HG03135 (cell line): ENCODE data around the gene TMEM132E.

Experiments used
- ATAC-seq: cut with Tn5 transposase; IDR thresholded peaks from one replicate; pipeline ENCODE4 v1.9.1; 2021; ENCODE audit warnings: mild to moderate bottlenecking, moderate library complexity; ENCODE audit not compliant: unreplicated experiment

TMEM132E gene

DNA sequence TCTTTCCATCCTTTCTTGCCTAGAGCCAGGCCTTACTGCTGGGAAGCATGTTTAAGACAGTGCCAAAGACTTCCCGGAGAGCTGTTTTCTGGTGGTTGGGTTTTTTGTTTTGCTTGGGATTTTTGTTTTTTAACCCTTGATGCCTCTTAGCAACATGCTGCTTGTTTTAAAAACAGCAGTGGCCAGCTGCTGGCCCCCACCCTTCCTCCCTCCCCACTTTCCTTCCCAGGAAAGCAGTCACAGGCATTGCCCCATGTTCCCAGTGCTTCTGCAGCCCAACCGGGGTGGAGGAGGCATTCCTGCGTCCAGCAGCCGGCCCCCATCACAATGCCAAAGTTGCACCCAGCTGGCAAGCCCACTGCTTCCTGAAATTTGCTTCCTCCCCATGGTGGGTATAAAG lies 12.6 kb downstream of the TMEM132E start:
- no peak for ATAC-seq

DNA sequence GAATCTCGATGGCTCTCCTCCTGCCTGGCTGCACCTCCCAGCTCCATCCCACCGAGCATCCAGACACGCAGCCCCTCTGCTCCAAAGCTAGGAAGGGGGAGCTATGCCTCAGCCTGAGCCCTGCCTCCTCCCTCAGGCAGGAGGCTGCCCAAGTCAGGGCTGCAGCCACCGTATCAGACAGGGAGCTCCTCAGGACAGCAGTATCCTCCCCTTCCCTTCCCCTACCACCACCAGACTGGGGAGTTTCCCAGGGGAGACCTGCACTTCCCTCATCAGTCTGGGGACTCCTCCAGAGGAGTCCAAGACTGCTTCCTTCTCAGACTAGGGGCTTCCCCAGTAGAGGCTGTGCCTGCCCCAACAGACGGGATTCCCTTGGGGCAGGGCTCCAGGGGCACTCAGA lies 17.5 kb downstream of the TMEM132E start:
- no peak for ATAC-seq

DNA sequence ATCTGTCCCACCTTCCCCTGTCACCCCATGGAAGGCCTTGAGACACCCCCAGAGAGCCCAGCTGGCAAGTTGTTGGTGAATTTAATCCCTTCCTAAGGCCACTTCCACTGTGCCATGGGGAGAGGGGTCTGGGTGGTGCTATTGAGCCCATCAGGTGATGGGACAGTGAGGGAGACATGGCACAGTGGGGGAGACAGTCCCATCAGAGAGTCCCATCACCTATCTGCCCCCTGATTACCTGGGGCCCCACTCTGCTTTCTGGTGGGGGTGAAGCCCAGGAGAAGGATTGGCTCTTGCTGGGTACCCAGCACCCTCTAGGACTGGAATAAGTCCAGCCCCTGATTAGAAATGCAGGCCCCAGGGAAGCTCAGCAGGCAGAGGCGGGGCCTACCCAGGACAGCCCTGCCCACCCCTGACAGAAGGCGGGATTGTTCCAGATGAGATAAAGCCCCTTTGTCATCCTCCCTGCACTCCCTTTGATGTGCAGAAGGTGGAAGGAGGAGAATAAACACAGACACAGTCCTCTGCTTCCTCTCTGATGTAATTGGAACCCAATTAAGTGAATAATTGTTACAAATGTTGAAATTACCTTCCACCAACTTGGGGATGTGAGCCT lies 18.9 kb downstream of the TMEM132E start:
- no peak for ATAC-seq

DNA sequence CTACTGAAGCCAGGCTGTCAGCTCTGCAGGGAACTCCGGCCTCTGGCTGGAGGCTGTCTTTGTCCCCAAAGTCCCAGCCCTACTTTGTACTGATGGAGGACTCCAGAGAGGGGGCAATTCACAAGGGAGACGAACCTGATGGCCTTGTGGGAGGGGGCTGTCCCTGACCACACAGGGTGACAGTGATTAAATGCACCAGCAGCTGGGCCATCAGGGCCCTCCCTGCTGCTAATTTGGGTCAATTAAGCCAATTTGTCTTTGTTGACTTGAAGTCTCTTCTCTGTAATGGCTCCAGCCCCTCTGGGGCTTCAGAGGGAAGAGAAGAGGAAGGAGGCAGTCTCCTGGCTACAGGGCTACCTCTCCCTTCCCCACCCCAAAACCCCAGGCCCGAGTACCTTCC lies 22.0 kb downstream of the TMEM132E start:
- ATAC-seq: no peak

DNA sequence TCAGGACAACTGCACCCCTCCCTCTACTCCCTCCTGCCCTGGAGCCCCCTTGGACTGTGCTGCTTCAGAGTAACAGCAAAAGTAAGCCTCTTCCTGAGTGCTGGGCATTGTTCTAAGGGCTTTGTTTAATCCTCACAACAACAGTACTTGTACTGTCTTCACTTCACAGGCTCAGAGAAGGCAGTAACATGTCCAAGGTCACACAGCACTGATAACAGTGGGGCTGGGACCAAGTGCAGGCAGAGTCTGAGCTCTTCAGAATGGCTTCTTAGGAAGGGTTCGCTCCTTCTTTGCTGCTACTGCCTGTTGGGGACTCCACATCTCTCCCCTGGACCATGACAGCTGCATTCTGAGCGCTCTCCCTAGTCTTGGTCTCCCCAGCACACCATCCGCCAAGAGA lies 24.6 kb downstream of the TMEM132E start:
- ATAC-seq: no peak

DNA sequence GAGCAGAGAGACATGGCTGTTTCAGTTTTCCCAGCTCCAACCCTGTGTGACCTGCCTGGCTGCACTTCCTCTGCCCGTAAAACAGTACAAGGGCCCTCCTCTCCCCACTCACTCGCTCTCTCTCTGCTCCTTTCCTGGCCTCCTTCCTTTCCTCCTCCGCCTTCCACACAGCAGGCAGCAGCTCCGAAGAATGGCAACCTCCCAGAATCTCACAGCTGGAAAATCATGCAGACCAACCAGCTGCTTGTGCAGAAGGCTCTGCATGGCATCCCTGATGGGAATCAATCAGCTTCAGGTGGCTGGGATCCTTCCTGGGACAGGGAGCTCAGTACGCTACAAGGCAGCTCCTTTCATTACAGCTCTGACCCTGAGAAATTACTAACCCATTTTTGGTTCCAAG lies 27.4 kb downstream of the TMEM132E start:
- ATAC-seq: no peak

DNA sequence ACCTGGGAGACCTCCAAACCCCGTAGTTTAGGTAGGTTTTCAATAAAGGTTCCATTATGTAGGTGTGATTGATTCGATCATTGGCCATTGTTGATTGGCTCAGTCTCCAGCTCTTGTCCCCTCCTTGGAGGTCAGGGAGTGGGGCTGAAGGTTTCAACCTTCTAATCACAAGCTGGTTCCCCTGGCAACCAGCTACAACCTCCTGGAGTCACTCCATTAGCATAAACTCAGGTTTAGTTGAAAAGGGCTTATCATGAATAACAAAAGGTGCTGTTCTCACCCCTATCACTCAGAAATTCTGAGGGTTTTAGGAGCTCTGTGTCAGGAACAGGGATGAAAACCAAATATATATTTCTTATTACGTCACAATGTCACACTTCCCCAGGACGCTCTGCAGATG lies 28.5 kb downstream of the TMEM132E start:
- ATAC-seq: no peak

DNA sequence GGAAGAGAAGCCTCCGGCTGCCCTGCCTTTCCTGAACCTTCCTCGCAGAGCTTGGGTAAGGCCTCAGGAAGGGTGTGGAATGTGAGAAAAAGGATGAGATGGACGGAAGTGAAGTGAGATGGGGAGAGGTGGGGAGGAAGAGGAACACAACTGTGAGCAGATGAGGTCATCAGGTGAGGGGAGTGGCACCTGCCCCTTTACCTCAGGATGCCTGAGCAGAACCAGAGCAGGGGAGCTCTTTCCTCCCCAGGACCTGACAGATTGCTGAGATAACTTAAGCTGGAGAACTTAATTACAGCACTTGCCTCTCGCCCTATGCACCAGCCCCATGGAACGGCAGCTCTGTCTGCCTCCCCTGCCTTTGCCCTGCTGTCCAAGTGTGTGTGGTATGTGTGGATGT lies 29.8 kb downstream of the TMEM132E start:
- no peak for ATAC-seq

DNA sequence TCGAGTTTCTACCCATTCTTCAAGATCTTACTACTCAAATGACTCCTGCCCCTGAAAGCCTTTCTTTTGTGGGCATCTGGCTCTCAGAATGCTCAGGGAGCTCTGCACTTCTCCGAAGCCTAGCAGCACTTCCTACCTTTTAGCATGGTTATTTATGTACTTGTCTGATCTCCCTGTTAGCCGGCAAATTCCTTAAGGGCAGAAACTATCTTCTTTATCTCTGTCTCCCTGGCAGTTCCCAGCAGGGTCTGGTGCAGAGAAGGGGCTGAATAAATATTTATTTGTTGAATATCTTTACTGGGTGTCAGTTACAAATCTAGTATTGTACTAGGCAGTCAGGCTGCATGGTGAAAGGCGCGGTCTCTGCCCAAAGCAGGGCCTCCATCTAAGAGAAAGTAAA lies 30.7 kb downstream of the TMEM132E start:
- ATAC-seq: no peak

DNA sequence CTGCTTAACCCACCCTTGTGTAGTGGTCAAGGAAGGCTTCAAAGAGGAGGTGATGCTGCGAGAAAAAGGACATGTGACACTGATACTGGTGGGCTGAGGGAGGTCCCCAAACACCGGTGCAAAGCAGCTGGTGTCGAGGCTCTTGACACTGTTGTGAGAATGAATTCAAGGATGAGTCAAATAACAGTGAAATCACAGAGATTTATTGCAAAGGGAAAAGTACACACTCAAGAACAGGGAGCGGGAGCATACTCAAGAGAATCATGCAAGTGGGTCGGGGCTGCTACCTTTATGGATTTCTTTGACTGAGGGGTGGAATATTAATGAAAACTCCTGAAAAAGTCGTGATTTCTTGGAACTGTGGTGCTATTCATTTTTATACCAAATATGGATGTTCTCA lies 31.1 kb downstream of the TMEM132E start:
- ATAC-seq: no peak

DNA sequence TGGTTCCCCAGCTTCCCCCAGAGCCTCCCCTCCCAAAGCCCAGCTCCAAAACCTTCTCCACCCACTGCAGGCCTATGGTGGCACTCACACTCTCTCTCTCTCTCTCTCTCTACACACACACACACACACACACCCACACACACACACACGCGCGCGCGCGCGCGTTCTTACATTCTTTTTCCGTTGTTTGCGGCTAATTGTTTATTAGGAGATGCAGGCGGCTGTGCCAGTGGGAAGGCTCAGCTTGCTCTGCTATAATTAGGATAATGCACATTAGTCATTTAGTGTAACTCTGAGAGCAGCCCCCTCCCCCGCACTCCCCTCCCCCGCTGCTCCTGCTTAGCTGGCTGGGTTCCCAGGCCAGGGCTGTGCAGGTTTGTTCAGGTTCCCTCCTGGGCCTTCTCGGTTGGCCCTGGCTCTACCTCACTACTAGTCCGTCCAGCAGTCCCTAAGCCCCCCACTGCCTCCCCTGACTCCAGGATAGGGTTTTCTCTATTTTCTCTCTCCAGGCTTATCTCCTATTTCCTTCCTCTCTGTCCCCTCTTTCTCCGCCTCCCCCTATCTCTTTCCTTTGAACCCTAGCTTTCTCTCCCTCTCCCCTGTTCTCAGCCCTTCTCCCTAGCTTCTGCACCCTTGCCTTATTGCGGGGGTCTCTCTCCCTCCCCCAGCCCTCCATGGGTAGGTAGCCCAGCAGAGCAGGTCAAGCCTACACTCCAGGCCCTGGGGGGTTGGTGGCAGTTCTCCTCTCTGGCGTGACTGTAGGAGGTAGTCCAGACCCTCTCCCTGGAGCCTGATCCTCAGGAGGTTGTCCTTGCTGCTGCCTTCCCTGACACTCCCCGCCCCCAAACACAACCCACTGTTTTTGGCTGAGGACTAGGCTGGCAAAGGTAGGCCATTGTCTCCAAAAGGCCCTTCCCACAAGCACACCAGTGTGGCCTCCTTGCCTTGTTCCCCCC lies 34.0 kb downstream of the TMEM132E start:
- no peak for ATAC-seq

DNA sequence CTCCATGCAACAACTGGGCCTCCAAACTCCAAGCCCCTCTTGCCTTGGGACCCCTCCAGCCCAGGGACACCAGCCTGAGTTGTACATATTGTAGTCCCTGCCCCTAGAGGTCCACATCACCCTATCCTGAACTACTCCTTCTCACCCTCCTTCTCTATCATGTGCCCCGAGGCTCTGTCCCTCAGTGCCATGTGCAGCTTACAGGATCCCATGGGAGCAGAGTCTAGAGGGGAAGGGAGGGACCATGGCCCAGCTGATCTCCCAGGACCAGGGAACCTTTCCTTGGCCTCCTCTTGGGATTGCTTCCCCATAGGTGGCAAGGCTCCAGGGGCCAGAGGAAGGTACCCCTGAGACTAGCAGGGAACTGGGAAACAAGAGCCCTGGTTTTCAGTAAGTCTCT lies 35.3 kb downstream of the TMEM132E start:
- no peak for ATAC-seq

DNA sequence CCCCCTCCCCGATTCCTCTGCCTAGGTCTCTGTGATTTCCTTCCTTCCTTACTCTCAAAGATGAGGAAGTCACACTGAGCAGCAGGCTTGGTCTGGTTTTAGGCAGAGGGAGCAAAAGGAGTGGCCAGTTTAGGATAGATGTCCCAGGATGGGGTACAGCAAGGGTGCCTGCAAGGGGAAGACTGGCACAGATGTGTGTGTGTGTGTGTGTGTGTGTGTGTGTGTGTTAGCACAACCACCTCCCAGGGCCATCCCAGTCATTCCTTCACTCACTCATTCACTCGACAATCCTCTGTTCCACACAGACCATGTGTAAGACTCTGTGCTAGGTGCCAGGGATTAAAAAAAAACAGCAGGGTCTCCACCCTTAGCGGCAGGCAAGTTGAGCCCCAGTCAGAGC lies 35.9 kb downstream of the TMEM132E start:
- ATAC-seq: no peak

DNA sequence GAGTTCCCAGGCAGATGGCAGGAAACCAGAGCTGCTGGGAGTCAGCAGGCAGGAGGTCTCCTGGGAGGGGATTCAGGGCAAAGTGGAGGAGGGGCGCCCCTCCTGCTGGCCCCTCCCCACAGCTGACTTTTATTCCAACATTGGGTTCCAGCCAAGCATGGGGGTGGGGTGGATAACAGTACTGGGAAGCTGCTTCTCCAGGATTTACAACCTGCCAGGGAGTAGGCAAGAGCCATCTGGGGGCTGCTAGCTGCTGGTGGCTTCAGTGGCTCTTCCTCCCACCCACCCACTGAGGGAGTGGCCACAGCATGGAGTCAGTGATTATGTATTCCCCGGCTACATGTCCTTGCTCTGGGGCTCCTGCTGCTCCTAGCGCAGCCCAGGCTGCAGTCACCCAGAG lies 36.8 kb downstream of the TMEM132E start:
- no peak for ATAC-seq

DNA sequence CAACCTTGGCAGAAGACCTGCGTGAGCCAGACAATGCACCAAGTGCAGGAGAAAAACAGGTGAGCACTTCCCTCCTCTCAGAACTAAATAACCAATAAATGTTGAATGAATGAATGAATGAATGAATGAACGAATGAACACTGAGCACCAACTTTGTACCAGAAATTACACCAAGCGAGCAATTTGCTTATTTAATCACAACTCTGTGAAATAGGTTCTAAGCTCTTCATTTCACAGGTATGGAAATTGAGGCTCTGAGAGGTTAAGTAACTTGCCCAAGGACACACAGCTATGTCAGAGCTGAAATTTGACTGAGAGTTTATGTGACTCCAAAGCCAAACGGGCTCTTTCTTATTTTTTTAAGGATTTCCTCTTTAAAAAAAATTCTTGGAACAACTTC lies 38.0 kb downstream of the TMEM132E start:
- ATAC-seq: no peak

DNA sequence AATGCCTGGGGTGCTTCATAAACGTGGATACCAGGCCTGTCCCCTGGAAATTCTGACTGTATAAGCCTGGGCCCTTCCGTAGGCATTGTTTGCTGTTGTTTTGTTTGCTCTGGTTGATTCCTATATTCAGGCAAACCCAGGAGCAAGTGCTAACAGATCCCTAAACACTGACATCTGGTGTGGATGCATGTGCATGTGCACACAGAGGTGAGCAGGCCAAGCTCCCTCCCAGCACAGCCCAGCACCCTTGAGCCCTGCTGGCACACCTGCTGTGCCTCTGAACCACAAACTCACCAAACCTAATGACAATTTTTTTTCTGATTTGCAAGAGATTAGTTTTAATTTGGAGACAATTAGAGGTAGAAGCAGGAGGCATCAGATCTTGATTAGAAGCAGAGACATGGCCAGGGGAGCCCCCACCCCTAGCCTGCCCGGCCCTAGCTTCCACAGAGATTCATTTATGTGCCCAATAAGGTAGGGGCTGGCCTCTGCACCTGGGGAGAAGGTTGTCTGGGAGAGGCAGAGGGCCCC lies 40.4 kb downstream of the TMEM132E start:
- no peak for ATAC-seq

DNA sequence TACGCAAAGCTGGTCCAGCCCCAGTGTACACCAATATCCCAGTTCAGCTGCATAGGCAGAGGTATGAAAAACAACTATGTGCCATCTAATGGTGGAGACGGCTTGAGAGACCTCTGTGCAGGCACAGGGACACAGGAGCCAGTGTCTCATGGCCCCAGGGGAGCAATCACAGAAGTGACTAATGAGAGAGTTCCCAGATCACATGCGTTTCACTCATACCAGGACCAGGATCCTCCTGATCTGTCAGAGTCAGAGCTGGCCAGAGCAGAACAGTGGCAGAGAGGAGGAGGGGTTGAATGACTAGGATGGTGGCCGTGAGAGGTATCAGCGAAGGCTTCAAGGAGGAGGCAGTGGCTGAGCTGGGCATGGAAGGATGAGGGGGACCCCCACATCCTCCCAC lies 41.1 kb downstream of the TMEM132E start:
- no peak for ATAC-seq

DNA sequence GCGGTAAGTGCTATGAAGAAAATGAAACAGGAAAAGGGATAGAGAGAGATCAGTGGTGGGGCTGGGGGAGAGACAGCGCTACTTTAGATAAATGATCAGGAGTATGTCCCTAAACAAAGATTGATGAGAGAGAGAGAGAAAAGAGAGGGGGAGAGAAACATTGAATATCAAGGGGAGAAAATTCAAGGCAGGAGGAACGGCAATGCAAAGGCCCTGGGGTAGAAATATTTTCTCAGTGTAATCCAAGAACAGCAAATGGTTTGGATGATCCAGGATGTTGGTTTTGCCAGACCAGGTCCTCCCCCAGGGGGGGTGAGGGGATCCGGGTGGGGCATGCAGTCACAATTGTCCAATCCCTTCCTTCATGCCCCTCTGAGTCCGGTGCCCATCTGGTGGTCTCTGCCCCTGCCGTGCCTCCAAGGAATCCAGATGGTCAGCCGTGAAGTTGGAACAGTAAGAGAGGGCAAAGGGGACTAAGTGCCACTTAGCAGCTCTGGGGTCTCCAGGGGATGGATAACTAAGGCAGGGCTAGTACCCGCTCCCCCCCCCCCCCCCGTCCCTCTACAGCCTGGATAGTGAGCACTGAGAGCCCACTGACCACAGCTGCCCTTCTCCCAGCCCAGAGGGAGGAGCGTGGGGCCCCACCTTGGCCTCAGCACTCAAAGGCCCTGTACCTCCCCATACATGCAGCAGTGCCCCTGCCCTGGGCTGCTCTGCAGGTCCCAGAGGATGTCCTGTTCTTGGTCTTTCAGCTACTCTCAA lies 43.7 kb downstream of the TMEM132E start:
- no peak for ATAC-seq

DNA sequence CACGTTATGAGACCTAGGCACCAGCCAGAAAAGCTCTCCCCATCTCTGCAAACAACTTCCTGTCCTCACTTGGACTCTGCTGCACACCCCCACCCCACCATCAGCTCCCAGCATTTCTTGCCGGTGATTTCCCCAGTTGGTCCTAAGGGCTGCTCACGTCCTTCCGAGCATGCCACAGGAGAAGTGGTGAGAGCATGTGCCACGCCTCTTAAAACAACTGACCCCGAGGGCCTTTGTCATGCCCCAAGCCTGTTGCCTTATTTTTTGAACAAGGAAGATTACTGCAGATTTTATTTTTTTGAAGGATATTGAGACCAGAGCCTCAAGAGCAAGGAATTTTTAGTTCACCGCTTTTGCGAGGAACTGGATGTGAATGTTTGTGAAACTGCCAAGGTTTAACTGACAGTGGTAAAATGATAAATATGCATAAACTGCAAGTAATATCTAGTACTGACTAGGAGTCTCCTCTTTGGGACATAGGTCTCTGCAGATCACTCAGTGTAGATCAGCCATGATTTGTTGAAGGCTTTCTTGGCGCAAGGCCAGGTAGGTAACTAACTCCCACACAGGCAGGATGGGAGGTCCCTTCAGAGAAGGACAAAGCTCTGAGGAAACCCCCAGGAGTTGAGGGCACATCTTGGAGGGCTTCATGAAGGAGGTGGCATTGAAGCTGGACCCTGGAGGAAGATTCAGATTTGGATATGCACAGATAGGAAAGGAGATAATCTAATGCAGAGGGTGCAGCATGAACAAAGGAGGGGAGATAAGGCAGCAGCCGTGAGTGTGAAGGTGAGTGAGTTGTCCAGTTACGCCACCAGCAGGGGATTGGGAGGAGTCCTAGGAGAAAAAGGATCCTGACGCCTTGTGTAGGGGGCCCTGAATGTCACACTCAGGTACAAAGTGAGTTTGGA lies 44.7 kb downstream of the TMEM132E start:
- ATAC-seq: no peak

DNA sequence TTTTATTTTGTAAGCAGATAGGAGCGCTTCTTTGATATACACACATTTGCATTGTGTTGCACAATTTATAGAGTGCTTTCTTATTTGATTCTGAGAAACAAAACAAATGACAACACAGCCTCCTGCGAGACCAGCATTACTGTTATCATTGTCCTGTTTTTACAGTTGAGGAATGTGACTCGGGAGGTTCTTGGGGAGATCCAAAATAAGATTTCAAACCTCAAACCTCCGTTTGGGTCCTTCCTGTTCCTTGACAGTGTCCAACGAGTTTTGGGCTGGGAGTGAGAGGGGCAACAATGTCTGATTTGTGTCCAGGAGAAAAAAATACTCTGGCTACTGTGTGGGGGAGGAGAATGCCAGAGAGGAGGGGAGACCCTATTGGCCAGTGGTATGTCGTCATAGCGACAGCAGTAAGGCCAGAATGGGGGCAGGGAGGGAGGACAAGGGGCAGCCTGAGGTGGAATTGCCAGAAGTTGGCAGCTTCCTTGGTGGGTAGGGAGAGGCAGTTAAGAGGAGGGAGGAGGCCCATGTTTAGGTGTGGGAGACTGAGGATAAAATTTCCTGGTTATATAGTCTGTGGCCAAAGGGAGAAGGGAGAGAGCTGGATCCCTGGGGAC lies 45.5 kb downstream of the TMEM132E start:
- ATAC-seq: no peak
